Mucosa of gallbladder (tissue), 1 donor: Measurements from ENCODE around the gene FGF2. TPM values are rescaled to one million over a fixed set of nuclear protein-coding genes. Genes with fewer than 3 reads are reported as not detected.
"Not testable (repeated sequence)": the region's sequence is repeated elsewhere in the genome, so short reads cannot be mapped to it uniquely, and the experiment has no call there.

Experiments
- DNase-seq: peaks from one replicate; pipeline ENCODE4 v3.0.0-alpha.2; 2020; ENCODE audit warnings: low spot score
- total RNA-seq: library from RNA; stranded (reverse); gene quantifications from one replicate; pipeline ENCODE4 v1.2.1, GENCODE V29; 2021
- donor health status: DM: no; HTN: no; CAD: no.

FGF2 gene
- total RNA-seq, 1 donor from 2014 or later = 11.9 TPM

DNA sequence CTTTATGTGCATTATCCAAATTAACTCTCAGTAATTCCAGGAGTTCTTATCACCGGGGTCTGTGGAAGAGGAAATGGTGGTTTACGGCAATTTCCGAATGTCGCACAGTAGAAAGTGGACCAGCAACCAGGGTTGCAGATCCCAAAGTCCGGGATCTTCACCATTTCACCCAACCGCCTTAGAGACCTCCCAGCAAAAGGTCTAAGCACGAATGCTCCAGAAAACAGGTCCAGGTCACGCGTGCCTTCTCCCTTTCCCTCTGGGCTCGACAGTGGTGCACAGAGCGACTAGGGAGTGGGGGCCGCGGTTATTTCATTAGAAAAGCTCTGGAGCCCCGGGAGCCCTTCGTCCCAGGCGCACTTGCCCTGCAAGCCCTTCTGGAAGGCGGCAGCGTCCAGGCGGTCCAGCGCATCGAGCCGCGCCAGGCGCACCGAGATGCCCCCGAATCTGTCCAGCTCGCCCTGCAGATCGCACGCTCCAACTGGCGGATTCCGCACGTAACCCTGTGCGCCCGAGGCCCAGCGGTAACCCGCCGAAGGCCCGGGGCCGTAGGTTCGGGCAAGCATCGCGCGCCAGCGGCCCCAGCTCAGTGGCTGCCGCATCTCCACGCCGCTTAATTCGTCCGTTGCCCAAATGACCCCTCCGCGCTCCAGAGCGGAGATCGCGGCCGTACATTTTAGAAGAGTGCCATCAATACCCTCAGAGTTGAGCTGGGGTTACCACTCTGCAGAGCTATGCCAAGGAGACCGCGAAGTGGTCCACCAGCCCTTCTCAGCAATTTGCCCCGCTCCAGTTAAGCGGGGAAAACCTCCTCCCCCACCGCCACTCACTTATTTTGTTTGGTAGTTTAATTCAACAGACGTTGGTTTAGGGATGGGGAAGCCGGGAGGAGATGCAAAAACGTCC, 95.6 kb downstream of the FGF2 start, which contains the start of gene NUDT6:
Gene NUDT6 (minus strand): TSS at position 627 of the 906 bp plus-strand sequence. CDS start 25 bp downstream, at position 602.
- peak; percentile 42 for DNase-seq

DNA sequence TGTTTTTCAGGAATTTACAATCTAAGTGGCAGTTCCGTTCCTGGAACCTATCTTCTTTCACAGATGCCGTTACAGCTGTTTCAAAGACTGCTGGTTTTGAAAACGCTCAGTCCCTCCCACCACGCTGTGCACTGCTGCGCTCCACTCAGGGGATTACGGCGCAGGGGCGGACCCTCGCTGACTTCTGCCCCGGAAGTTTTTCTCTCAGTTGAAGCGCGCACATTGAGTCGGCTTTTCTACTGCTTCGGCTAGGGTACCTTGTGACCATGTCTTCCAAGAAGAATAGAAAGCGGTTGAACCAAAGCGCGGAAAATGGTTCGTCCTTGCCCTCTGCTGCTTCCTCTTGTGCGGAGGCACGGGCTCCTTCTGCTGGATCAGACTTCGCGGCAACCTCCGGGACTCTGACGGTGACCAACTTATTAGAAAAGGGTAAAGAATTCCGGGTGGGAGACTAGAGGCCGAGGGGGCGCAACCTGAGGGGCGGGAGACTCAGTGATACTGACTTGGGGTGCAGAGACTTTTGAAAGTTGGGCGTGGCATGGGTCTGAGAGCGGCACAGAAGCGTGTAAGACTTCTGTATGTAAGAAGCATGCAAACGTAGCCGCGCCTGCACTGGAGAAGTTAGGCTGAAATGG, 96.4 kb downstream of the FGF2 start:
- peak; percentile 83 for DNase-seq

DNA sequence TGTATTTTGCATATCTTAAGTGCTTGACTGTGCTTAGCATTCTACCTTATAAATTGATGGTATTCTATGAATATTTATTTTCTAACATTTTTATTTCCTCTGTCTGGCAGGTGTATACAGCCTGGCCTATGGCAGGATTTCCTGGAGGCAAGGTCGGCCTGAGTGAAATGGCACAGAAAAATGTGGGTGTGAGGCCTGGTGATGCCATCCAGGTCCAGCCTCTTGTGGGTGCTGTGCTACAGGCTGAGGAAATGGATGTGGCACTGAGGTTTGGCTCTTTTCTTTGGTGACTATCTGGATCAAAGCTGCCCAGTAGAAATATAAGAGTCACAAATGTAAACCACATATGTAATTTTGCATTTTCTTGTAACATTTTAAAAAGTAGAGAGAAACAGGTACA, 102.3 kb downstream of the FGF2 start:
- no peak for DNase-seq

DNA sequence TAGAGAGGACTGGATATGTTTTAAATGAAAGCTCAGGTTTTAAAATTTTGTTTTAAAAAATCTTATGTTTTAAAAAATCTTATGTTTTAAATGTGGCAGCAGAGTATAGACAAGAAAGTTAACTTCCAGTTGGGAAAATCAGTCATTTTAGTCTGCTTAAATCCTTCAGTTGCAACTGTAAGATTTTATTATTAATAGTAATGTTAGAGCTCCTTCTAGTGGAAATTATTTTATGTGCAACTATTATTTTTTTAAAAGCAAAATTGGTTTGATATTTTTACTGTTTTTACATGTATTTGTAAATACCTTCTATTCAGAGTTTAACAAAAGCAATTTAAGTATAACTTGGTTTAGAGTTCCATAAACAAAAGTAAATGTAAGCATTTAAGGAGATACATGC, 104.2 kb downstream of the FGF2 start:
- no peak for DNase-seq

DNA sequence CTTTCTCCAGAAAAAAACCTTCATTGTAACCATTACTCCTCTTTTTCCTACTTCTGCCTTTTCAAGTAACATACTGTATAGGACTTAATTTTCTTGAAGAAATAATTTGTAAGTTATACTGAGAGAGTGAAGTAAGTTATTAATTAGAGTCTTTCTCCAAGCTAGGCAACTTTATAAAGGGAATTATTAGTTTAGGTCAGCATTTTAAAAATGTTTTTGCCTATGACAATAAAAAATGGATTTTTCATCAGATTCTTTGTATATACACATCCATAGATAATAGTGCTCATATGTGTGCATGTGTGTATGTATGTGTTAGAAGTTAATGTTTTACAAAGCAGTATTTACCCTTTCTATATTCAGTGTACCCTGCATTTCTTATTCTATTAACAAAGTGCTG, 106.1 kb downstream of the FGF2 start:
- no peak for DNase-seq

GRCh38 chr4:122945136-122945535, 118.5 kb downstream of the FGF2 start:
- DNase-seq = not testable (repeated sequence)

DNA sequence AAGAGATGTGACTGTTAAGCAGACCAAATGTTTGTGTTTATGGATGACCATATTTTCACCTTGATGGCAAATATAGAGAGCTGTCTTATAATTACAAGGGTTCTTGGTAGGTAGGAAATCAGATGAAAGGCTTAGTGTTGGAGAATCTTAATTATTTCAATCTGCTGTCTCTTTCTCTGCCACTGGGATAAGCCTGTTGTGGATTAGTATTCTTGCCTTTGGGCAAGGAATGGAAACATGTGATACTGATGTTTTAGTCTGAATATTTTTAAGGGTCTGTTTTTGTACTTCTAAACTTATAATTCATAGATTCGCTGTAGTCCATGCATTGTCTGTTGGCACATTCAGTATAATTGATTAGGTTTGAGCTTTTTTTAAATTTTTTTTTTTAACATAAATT, 119.5 kb downstream of the FGF2 start:
- DNase-seq = no peak

Other genes with a start within 250 kb of the FGF2 start
- not detected for gene IL21, start 205.8 kb upstream of the FGF2 start, total RNA-seq
- gene BBS12, start 94.1 kb upstream of the FGF2 start, total RNA-seq = 4.1 TPM
- 3.5 TPM for gene NUDT6, start 95.8 kb downstream of the FGF2 start, total RNA-seq